ENCODE measurements around the gene NFKBIA.
"Not testable (repeated sequence)": the region's sequence is repeated elsewhere in the genome, so short reads cannot be mapped to it uniquely, and the experiment has no call there.

NFKBIA gene

DNA sequence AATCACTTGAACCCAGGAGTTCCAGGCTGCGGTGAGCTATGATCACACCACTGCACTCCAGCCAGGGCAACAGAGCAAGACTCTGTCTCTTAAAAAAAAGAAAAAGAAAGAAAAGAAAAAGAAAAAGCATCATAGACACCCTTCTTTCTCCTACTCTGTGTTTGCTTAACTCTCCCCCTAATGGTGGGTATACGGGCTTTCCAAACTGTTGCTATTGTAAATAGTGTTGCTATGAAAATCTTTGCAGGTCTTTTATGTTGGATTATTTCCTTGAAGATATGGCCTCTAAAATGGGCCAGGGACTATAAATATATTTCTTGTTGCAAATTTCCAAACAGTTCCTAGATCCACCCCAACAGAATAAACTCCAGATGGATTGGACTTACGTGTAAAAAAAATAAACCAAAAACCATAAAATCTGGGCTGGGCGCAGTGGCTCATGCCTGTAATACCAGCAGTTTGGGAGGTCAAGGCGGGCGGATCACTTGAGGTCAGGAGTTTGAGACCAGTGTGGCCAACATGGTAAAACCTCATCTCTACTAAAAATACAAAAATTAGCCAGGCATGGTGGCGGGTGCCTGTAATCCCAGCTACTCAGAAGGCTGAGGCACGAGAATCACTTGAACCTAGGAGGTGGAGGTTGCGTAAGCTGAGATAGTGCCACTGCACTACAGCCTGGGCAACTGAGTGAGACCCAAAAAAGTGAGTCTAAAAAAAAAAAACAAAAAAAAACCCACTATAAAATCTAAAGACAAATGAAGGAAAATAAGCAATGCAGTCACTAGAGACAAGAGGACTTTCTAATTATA is 25.9 kb downstream of the NFKBIA start:
- TF ChIP-seq CTCF (IDR thresholded peaks at IDR 0.05) = no peak
- no peaks in the 10 kb centered on the region for H3K79me2 ChIP-seq
- H3K27ac ChIP-seq = no peak overlapping the region
- H3K9ac ChIP-seq = no peak overlapping the region
- no peak overlapping the region for H3K4me3 ChIP-seq (ENCODE audit: low read depth, low read length)
- no peaks in the 10 kb centered on the region for H3K4me1 ChIP-seq
- no peak overlapping the region for H2AFZ ChIP-seq
- H3K27me3 ChIP-seq (ENCODE audit: control insufficient read depth, insufficient read depth, low read length) = no peaks in the 10 kb centered on the region
- no peak overlapping the region for H3K4me2 ChIP-seq (ENCODE audit: low read length)
- H3K9me3 ChIP-seq (ENCODE audit: control insufficient read depth, low read length) = no peaks in the 10 kb centered on the region
- H3K36me3 ChIP-seq (ENCODE audit: control insufficient read depth, insufficient read depth, low read length) = no peaks in the 10 kb centered on the region

DNA sequence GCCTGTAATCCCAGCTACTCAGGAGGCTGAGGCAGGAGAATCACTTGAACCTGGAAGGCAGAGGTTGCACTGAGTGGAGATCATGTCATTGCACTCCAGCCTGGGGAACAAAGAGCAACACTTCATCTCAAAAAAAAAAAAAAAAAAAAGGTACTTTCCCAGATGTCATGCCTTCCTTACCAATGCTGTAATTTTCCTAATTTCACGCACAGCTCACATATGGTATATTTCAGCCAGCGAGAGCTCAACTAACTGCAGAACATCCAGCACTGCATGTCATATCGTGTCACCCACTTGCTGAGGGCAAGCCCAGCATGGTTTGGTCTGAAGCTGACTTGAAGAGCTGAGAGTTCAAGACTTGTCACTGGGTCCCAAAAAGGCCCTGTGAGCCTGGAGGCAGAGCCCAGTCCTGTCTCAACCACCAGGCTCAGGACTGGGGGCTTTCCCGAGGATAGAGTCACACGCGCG is 29.0 kb downstream of the NFKBIA start:
- no peak overlapping the region for H3K27ac ChIP-seq
- no peak overlapping the region for H3K9ac ChIP-seq
- no peak overlapping the region for H3K4me2 ChIP-seq (ENCODE audit: low read length)

GRCh38 chr14:35374263-35374712 is 30.3 kb downstream of the NFKBIA start:
- no peak overlapping the region for H3K27ac ChIP-seq
- H3K4me1 ChIP-seq = no peaks in the 10 kb centered on the region
- H3K36me3 ChIP-seq (ENCODE audit: control insufficient read depth, insufficient read depth, low read length) = no peaks in the 10 kb centered on the region
- H2AFZ ChIP-seq = no peak overlapping the region
- H3K9ac ChIP-seq = no peak overlapping the region
- TF ChIP-seq CTCF (IDR thresholded peaks at IDR 0.05) = no peak
- H3K27me3 ChIP-seq (ENCODE audit: control insufficient read depth, insufficient read depth, low read length) = no peaks in the 10 kb centered on the region
- no peak overlapping the region for H3K4me3 ChIP-seq (ENCODE audit: low read depth, low read length)
- no peaks in the 10 kb centered on the region for H3K9me3 ChIP-seq (ENCODE audit: control insufficient read depth, low read length)
- no peaks in the 10 kb centered on the region for H3K79me2 ChIP-seq
- H3K4me2 ChIP-seq (ENCODE audit: low read length) = no peak overlapping the region

More for the DNA sequence above, 29.0 kb downstream of the NFKBIA start:
- H3K4me3 ChIP-seq (ENCODE audit: low read depth, low read length) = no peak overlapping the region
- H3K36me3 ChIP-seq (ENCODE audit: control insufficient read depth, insufficient read depth, low read length) = no peaks in the 10 kb centered on the region
- H3K9me3 ChIP-seq (ENCODE audit: control insufficient read depth, low read length) = no peaks in the 10 kb centered on the region
- no peaks in the 10 kb centered on the region for H3K27me3 ChIP-seq (ENCODE audit: control insufficient read depth, insufficient read depth, low read length)
- H3K4me1 ChIP-seq = no peaks in the 10 kb centered on the region
- H2AFZ ChIP-seq = no peak overlapping the region
- H3K79me2 ChIP-seq = no peaks in the 10 kb centered on the region
- TF ChIP-seq CTCF (IDR thresholded peaks at IDR 0.05) = no peak

DNA sequence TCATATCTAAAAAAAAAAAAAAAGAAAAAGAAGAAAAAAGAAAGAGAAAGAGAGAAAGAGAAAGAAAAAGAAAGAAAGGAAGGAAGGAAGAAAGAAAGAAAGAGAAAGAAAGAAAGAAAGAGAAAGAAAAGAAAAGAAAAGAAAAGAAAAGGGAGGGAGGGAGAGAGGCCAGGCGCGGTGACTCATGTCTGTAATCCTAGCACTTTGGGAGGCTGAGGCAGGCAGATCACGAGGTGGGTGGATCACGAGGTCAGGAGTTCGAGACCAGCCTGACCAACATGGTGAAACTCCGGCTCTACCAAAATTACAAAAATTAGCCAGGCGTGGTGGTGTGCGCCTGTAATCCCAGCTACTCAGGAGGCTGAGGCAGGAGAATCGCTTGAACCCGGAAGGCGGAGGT is 31.3 kb downstream of the NFKBIA start:
- H3K4me2 ChIP-seq (ENCODE audit: low read length) = not testable (repeated sequence)

DNA sequence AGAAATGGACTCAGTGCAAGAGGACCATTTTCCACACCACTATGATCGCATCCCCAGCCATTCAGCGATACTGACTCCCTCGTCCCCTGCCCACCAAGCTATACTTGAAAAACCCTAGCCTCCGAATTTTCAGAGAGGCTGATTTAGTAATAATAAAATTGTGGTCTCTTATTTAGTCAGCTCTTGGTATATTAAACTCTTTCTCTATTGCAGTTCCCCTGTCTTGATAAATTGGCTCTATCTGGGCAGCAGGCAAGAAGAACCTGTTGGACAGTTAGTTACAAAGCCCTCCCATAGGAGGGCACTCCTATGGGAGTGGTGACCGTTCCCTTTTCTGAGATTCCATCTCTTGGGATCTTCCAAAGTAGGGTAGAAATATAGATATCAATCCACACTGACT is 33.6 kb downstream of the NFKBIA start:
- no peaks in the 10 kb centered on the region for H3K4me1 ChIP-seq
- H3K36me3 ChIP-seq (ENCODE audit: control insufficient read depth, insufficient read depth, low read length) = no peaks in the 10 kb centered on the region
- no peak overlapping the region for H2AFZ ChIP-seq
- no peak overlapping the region for H3K4me2 ChIP-seq (ENCODE audit: low read length)
- H3K9me3 ChIP-seq (ENCODE audit: control insufficient read depth, low read length) = no peaks in the 10 kb centered on the region
- no peaks in the 10 kb centered on the region for H3K27me3 ChIP-seq (ENCODE audit: control insufficient read depth, insufficient read depth, low read length)
- H3K9ac ChIP-seq = no peak overlapping the region
- no peak overlapping the region for H3K27ac ChIP-seq
- H3K4me3 ChIP-seq (ENCODE audit: low read depth, low read length) = no peak overlapping the region
- no peak for TF ChIP-seq CTCF (IDR thresholded peaks at IDR 0.05)
- no peaks in the 10 kb centered on the region for H3K79me2 ChIP-seq

More for the DNA sequence above, 31.3 kb downstream of the NFKBIA start:
- H3K79me2 ChIP-seq; H3K9me3 ChIP-seq (ENCODE audit: control insufficient read depth, low read length); H2AFZ ChIP-seq; H3K27me3 ChIP-seq (ENCODE audit: control insufficient read depth, insufficient read depth, low read length); H3K27ac ChIP-seq; H3K9ac ChIP-seq; H3K36me3 ChIP-seq (ENCODE audit: control insufficient read depth, insufficient read depth, low read length); H3K4me3 ChIP-seq (ENCODE audit: low read depth, low read length); H3K4me1 ChIP-seq: not testable (repeated sequence)
